IPS-18c (cell line): Measurements from ENCODE around the gene MT1A.

ENCODE experiments used
- H3K4me3 ChIP-seq: 2 replicates; pipeline ENCODE4 v1.7.0; 2013; ENCODE audit warnings: low read depth, mild to moderate bottlenecking, low read length, moderate library complexity; ENCODE audit not compliant: insufficient read depth
- H3K9me3 ChIP-seq: one replicate; pipeline ENCODE4 v1.6.1; 2013; ENCODE audit warnings: mild to moderate bottlenecking, low read length, moderate library complexity; ENCODE audit not compliant: control insufficient read depth, insufficient read depth

Gene MT1A

DNA sequence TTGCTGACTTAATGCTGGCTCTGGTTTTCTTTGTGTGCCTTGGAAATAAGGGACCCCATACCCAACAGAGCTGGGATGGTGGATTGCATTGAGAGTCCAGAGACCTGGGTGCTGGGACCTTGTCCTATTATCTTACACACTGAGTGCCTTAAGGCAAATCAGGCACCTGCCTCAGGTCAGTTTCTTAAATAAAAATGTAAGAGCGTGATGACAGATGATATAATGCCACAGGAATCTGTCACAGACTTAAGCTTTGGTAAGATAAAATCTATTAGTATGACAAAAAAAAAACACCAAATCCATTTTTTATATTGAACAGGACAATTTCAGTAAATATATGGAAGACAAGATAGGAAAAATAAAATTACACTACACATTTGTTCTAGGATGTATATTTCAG, 1.6 kb downstream of the MT1A start:
- Histone ChIP-seq H3K9me3 (no peaks in the 10 kb centered on the region), H3K4me3 (no peak overlapping the region)

DNA sequence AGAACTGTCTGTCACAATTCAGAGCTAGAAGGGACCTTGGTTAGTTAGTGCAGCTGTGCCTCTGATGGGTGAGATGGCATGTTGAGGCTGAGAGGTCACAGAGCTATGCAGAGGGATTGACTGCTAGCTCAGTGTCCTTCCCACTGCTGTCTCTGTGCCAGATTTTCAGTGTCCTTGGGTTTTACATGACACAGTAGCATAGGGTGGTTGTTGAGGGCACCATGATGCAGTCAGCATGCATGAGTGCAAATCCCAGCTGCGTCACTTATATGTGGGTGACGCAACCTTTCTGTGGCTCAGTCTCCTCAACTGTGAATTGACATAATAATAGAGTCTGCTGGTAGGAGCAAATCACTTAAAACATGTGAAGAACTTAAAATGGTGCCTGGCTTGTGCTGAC, 2.7 kb downstream of the MT1A start:
- no peaks in the 10 kb centered on the region for H3K9me3 ChIP-seq
- no peak overlapping the region for H3K4me3 ChIP-seq

DNA sequence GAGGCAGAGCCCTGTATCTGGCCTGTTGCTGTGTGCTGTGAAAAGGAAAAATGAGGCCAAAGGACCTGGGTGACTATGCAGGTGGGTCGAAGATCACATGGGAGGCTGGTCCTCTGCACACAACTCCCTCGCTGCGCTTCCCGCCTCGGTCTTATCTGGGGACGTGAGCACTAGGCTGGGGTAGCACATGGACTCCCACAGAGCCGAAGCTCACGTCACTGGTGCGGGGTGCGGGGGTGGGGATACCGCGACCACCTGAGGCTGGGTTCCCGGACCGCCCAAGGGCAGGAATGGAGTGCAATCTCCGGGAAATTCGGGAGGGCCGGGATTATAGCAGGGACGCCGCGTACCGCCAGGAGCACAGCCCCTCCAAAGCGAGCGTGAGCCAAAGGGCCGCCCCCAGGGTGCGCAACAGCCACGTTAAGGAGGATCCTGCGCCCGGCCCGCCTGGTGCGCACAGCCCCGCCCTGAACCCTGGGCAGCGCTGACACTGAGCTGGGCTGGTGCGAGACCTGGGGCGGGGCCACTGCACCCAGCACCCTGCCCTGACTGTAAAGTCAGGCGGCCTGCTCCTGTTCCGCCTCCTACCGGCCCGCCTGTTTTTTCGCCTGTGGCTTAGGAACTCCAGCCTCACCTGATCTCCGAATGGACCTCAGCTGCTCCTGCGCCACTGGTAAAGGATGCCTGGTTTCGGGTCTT, 4.8 kb downstream of the MT1A start:
- Histone ChIP-seq H3K4me3 (peak overlapping the region; percentile 37; the same call in 1 of the 2 replicates), H3K9me3 (no peaks in the 10 kb centered on the region)

- Histone ChIP-seq H3K9me3 (no peaks in the 10 kb centered on the region), H3K4me3 (peak overlapping the region; percentile 37; the same call in 1 of the 2 replicates)
Measured at GRCh38 chr16:56643833-56644232, 5.4 kb downstream of the MT1A start.

DNA sequence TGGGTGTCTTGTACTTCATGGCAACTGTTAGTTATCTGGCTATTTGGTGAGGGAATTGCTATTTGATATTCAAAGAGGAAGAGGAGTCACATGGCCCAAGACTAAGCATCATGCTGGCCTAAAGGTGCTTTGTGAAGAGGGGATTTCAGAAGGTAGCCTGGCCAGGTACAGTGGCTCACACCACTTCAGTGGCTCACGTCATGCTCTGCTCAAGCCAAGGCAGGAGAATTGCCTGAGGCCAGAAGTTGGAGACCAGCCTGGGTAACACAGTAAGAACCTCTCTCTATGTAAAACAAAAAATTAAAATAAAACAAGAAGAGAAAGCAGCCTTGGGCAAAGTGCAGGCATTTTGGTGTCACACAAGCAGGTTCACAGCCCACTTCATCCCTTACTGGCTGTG, 6.8 kb downstream of the MT1A start:
- H3K9me3 ChIP-seq = no peaks in the 10 kb centered on the region
- H3K4me3 ChIP-seq = no peak overlapping the region

DNA sequence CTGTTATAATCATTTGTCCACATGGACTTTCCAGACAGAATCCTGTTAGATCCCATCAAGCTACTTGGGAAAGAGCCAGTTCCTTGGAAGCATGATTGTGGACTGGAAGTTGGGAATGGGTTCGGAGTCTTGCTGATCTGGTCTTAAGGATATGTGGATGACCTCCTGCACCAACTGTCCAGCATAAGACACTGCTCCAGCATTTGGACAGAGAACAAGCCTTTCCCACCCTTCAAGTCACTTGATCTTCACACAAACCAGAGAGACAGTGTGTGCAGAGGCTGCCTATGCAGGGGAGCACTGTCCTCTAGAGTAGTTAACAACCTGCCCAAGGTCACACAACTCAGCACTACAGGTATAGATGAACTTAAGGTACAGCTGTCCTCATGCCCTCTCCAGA, 7.4 kb downstream of the MT1A start:
- no peak overlapping the region for H3K4me3 ChIP-seq
- H3K9me3 ChIP-seq = no peaks in the 10 kb centered on the region

DNA sequence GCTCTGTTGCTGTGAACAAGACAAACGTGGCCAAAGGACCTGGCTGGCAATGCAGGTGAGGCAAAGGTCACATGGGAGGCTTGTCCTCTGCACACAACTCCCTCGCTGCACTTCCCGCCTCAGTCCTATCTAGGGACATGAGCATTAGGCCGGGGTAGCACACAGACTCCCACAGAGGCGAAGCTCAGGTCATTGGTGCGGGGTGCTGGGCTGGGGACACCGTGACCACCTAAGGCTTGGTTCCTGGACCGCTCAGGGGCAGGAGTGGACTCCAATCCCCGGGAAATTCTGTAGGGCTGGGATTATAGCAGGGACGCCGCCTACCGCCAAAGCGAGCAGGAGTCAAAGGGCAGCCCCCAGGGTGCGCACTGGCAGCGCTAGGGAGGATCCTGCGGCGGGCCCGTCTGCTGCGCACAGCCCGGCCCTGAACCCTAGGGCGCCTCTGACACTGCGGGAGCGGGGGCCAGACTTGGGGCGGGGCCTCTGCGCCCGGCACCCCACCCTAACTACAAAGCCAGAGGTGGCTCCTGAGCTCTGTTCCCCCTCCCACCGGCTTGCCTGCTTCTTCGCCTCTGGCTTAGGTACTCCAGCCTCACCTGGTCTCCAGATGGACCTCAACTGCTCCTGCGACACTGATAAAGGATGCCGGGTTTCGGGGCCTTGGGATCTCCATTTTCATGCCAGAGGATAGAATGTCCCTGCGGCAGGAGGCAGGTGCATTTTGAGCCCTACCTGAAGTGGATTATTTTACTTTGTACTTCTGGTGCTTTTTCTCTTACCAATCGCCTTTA, 9.4 kb downstream of the MT1A start:
- peak overlapping the region; percentile 15 for H3K4me3 ChIP-seq

DNA sequence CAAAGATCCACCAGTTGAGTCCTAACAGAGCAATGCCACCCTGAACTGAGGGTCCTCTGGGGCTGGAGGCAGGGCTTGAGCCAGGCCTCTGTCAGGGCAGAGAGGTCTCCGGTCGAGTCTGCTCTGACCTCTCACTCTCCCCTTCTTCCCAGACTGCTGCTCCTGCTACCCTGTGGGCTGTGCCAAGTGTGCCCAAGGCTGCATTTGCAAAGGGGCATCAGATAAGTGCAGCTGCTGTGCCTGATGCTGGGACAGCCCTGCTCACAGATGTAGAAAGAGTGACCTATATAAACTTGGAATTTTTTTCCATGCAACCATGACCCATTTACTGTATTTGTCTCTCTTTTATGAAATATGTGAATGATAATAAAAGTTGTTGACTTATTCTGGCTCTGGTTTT, 10.8 kb downstream of the MT1A start:
- H3K4me3 ChIP-seq = no peak overlapping the region
- H3K9me3 ChIP-seq = no peaks in the 10 kb centered on the region

More for the DNA sequence above, 9.4 kb downstream of the MT1A start:
- H3K9me3 ChIP-seq = no peaks in the 10 kb centered on the region

DNA sequence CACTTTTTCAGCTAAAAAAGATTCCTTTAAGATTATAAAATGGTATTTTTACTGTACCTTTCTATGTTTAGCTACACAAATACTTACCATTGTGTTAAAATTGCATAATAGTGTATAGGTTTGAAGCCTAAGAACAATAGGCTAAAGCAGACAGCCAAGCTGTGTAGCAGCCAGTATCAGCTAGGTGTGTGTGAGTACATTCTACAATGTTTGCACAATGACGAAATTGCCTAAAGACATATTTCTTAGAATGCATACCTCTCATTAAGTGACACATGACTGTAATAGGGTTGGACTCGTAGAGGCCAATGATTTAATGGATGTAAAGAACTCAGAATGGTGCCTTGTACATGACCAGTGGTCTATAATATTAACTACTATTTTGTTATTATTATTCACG, 11.4 kb downstream of the MT1A start:
- no peak overlapping the region for H3K4me3 ChIP-seq
- H3K9me3 ChIP-seq = no peaks in the 10 kb centered on the region

DNA sequence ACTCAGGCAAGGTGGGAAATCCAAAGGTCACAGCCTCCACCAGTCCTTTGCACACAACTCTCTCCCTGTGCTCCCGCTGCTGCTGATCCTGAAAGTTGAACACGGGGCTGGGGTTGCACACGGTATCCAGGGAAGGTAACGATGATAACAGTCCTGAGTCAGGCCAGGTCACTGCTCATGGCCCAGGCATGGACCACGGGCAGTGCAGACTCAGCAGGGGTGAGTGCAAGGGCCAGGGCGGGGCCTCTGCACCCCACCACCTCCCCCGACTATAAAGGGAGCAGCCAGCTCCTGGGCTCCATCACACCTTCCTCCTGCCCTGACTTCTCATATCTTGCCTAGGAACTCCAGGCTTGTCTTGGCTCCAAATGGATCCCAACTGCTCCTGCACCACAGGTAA, 13.1 kb downstream of the MT1A start, which contains the start of gene MT1B:
TSS of gene MT1B (plus strand) at position 301 of the 400 bp plus-strand sequence. CDS start at position 369, 68 bp downstream.
- Histone ChIP-seq H3K4me3 (no peak within 1 kb of the TSS), H3K9me3 (no peaks in the 10 kb centered on the region)

DNA sequence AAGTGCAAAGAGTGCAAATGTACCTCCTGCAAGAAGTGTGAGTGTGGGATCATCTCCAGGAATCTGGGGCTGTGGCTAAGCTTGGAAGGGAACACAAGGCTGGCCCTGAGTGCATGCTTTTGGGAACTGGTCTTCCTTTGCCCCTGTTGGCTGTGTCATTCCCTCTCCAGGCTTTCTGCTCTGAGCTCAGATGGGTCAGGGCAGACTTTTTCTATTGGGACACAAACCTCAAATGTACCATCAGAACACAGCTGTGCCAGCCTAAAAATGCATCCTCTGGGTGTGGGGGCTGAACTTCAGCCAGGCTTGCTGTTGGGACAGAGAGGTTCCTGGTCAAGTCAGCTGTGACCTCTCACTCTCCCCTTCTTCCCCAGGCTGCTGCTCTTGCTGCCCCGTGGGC, 14.1 kb downstream of the MT1A start:
- H3K4me3 ChIP-seq = no peak overlapping the region
- H3K9me3 ChIP-seq = no peaks in the 10 kb centered on the region

- H3K9me3 ChIP-seq = peaks cover 2% of the 10 kb centered on the region
- no peak overlapping the region for H3K4me3 ChIP-seq
Measured at GRCh38 chr16:56653218-56653617, 14.8 kb downstream of the MT1A start.

DNA sequence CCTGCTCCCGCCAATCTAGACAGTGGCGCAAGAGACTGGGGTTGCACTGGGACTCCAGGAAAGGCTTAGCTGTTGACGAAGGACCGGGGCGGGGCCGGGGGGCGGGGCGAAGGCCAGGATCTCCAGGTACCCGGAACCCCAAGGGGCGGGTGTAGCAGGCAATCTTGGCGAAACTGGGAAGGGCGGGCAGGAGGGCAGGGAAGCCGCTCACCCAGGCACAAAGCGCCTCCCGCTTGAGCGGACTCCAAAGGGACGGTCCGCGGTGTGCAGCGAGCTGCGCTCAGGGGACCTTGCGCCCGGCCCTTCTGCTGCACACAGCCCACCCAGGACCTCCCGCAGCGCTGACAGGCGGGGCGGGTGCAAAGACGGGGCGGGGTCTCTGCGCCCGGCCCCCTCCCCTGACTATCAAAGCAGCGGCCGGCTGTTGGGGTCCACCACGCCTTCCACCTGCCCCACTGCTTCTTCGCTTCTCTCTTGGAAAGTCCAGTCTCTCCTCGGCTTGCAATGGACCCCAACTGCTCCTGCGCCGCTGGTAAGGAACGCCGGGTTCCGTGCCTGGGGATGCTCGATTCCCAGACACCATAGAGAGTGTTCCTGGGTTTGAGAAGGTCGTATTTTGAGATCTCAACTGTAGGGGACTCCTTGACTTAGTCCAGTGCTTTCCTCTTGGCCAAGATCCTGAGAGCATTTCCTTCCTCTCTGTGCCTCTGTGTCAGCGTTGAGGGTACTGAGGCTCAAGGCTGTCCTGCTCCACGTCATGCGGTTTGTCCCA, 19.3 kb downstream of the MT1A start, which contains the start of gene MT1F:
TSS of gene MT1F (plus strand) at position 405 of the 772 bp plus-strand sequence. CDS start at position 505, 100 bp downstream.
- Histone ChIP-seq H3K9me3 (peaks cover 4% of the 10 kb centered on the region), H3K4me3 (peak within 1 kb of the TSS; percentile 52)

- peak overlapping the region; percentile 52 for H3K4me3 ChIP-seq
- peaks cover 4% of the 10 kb centered on the region for H3K9me3 ChIP-seq
Measured at GRCh38 chr16:56658327-56658875, 19.9 kb downstream of the MT1A start.

DNA sequence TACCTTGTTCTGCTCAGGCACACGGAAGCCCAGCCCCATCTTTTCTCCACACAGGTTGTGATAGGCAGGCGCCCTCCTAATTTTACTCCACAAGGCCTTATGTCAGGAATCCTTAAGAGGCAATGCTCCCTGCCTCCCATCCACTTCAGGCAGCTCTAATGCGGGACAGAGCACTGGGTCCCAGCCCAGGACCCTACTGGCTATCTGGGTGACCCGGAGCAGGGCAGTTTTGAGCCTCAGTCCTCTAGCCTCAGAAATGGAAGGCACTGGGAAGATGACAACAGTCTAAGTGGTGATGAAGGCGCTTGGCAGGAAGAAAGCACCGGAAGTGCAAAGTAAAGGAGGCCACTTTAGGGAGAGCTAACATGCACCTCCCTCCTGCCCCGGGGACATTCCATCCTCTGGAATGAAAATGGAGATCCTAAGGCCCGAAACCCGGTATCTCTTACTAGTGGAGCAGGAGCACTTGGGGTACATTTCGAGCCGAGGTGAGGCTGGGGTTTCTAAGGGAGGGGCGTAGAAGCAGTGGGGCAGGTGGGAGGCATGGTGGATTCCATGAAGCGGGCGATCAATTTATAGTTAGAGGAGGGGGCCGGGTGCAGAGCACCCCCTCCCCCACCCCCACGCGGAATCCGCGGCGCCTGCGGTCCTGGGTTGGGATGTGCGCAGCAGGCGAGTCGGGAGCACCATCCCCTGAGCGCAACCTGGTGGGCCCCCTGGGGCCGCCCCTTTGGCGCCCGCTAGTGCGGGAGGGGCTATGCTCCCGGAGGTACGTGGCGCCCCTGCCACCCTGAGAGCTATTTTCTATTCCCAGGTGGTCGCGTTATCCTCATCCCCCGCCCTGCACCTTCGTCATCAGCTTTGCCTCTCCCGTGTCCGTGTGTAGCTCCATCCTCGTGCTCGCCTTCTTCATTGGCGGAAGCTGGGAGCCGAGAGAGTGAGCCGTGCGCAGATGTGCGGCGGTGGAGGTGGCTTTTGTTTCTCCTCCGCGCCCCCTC, 24.2 kb downstream of the MT1A start:
- Histone ChIP-seq H3K4me3 (peak overlapping the region; percentile 49; the same call in 1 of the 2 replicates), H3K9me3 (peaks cover 4% of the 10 kb centered on the region)

GRCh38 chr16:56664506-56664905, 26.0 kb downstream of the MT1A start:
- Histone ChIP-seq H3K9me3 (no peaks in the 10 kb centered on the region), H3K4me3 (no peak overlapping the region)
